WI38 (cell line): ENCODE measurements around the gene ANXA2.

ENCODE experiments used
- H3K4me3 ChIP-seq: 2 replicates; pipeline ENCODE4 v1.5.1; 2011; ENCODE audit warnings: low read depth, mild to moderate bottlenecking, control low read depth, low read length
- CTCF ChIP-seq: IDR thresholded peaks from 2 replicates; pipeline ENCODE4 v1.5.1; 2012; ENCODE audit warnings: low read depth, mild to moderate bottlenecking, control low read depth, low read length

ANXA2 gene

DNA sequence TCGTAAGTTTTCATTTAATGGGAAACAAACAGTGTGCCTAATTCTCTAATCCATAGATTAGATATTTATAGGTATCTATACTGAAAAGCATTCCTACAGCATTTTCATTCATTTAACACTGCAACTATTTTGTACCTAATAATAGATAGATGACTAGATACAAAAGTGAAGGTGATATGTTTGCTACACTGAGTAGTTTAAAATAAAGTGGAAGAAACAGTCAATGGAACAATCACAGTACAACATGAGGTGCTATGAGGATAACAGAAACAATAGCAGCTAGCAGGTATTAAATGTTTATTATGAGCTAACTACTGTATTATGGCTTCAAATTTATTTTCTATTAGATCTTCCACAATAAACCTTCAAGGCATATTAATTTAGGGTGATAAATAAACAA, 31.1 kb upstream of the ANXA2 start:
- H3K4me3 ChIP-seq, result no peak overlapping the region
- no peak for TF ChIP-seq CTCF

DNA sequence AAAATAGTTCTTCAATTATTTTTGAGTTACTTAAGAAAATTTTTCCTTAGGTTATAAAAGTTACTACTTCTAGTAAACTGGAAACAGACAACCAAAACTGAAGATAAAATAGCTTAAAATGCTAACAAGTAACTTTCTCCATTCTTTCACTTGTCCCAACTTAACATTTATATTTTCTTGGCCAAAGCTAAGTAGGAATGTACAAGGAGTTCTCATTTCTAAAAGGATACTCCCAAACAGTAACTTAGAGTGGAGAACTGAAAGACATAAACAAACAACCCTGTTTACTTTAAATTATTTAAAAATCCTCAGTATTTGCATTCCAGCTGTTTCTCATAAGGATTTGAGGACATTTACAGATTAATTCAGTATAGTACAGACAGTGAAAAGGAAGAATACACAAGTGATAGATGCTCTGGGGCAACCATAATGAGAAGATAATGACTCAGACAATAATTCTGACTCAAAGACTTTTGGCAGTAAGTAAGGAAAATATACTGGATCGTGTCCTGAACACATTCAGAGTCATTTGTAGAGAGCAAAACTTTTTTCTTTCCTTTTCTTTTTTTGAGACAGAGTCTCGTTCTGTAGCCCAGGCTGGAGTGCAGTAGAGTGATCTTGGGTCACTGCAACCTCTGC, 29.2 kb upstream of the ANXA2 start:
- TF ChIP-seq CTCF, result no peak

DNA sequence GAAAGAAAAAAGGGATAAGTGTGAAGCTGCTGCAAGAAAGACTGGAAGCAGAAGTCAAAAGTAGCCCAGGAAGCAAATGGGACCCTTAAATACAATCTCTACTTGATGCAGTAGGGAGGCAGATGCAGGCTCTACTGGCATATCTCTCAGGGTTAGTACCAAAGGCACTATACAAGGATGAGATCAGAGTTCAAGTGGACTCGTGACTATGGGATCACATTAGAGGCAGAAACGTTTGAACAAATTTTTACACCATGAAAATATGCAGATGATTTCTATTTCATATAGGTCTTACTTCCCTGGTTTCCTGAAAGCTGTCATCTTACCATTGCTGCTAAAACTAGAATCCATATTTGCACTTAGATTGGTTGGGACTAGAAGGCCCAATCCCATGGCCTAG, 27.7 kb upstream of the ANXA2 start:
- H3K4me3 ChIP-seq, result no peak overlapping the region
- TF ChIP-seq CTCF, result no peak

More for the DNA sequence above, 29.2 kb upstream of the ANXA2 start:
- no peak overlapping the region for H3K4me3 ChIP-seq

DNA sequence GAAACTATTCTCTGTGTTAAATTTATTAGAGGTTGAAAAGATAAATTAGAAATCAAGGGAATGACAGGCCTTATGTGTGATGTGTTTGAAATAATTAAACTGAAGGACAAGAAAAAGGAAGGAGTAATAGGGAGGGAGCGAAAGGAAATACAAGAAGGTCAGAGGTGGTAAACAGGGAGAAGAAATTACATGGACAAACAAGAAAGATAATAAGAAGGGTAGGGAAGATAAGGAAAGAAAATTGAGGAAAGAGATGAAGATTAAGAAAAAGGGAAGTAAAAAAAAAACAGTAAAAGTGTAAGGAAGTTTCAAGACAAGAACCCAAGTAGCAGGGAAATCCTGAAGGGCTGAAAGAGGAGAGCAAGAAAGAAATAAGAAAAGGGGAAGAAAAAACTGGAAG, 26.2 kb upstream of the ANXA2 start:
- TF ChIP-seq CTCF, result no peak
- no peak overlapping the region for H3K4me3 ChIP-seq

DNA sequence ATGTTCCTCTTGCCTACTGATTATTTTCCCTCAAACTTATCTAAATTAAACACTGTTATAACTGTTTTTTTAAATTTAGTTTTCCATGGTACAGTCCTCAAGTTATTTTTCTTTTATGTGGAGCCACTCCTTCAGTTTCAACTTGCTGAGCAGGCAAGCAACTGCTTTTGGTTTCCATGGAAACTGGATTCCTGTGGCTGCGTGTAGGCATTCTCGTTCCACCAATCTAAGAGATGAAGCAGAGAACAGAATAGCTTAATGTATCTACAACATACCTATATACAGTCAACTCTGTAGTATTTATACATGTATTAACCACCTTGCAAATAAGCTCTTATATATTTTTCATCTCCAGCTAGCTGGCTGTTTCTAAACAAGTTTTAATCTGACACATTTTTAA, 25.8 kb upstream of the ANXA2 start:
- no peak for TF ChIP-seq CTCF
- H3K4me3 ChIP-seq, result no peak overlapping the region

DNA sequence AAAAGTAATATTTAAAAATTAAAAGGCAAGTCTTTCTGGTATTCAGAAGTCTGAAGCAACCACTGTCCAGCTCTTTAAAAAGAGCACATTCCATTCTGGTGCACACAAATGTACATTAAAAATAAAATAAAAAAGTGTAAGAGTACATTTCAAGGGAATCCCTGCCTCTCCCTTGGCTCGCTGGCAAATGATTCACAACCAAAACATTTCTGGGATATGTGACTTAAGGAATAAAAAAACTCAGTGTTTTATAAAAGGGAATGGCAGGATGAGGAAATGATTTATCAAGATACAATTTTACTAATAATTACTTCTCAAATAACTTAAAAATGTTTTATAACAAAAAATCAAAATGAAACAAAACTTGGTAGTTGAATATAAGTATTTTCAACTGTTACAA, 23.8 kb upstream of the ANXA2 start:
- no peak overlapping the region for H3K4me3 ChIP-seq
- no peak for TF ChIP-seq CTCF

DNA sequence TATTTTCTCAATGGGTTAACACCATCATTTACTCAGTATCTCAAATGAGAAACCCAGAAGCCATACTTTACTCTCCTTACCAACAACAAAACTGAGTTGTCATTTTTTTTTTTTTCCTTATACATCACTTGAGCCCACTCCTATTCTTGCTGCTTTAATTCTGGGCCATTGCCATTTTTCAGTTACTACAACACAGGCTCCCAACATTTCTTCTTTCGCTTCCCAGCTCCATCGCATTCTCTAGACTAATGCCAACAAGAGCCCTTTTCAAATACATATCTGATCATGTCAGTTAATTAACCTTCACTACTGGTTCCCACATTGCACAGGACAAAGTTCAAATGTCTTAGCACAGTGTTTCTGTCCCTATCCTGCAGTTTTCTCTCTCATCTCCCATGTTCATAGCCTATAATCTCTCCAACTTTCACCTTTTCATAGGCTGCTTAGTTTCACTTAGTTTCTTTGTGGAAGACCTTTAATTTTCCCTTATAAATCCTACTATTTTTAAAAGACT, 22.5 kb upstream of the ANXA2 start:
- TF ChIP-seq CTCF, result no peak
- H3K4me3 ChIP-seq, result no peak overlapping the region
